Mucosa of descending colon (tissue), 3 donors: ENCODE data around the gene RASGRP2. TPM values are rescaled to one million over a fixed set of nuclear protein-coding genes. Genes with fewer than 3 reads are reported as not detected.
A peak's percentile ranks its signal among the peaks of the same experiment; 100 is the strongest.

Experiments used
- ATAC-seq: fragments of 200-7000 bp; cut with Tn5 transposase; one replicate; pipeline ENCODE4 v1.9.1; 2020; ENCODE audit warnings: mild to moderate bottlenecking, moderate library complexity
- DNase-seq, 3 donors: peaks; one replicate each; pipeline ENCODE4 v3.0.0-alpha.2; 2020
- H3K36me3 ChIP-seq: fragments of 200-600 bp; one replicate; pipeline ENCODE4 v1.8.0; 2021; ENCODE audit warnings: low read depth, mild to moderate bottlenecking
- H3K4me1 ChIP-seq: fragments of 200-600 bp; one replicate; pipeline ENCODE4 v1.8.0; 2021; ENCODE audit warnings: low read depth, mild to moderate bottlenecking
- H3K4me3 ChIP-seq: fragments of 200-600 bp; one replicate; pipeline ENCODE4 v1.8.0; 2021; ENCODE audit warnings: mild to moderate bottlenecking
- H3K9me3 ChIP-seq: fragments of 200-600 bp; one replicate; pipeline ENCODE4 v1.8.0; 2021; ENCODE audit warnings: mild to moderate bottlenecking
- CTCF ChIP-seq: fragments of 200-600 bp; IDR thresholded peaks from one replicate; pipeline ENCODE4 v1.8.0; 2022; ENCODE audit warnings: antibody characterized with exemption, mild to moderate bottlenecking
- intact Hi-C, 2 donors: fragments of 100-400 bp; cut with DNase I in 1 of 2; cut with micrococcal nuclease in 1 of 2; formaldehyde crosslinking; loops; one replicate each; pipeline versions ENCODE4 v1.11.0 to v1.11.1; 2022; cut with DNase I, micrococcal nuclease
- long read RNA-seq, 2 donors: library from polyadenylated mRNA; unstranded; transcript quantifications; one replicate each; pipeline ENCODE4 v2.0.0, GENCODE V29; 2019 to 2021
- total RNA-seq, 3 donors: library from RNA; stranded (reverse); fragmentation: NEBNext Ultra II Directional in 2 of 3; extraction: Animal tissue kit (Norgen Biotek cat#: 25700) in 2 of 3; gene quantifications; one replicate each; pipeline versions ENCODE4 v1.2.1 to v1.2.4, GENCODE V29; 2021 to 2023
- donor health status: DM: no; HTN: no; CAD: no; lungs with moderate emphysema.
- donor health status: DM: no; HTN: no; CAD: no.
- donor health status: DM: no; HTN: yes; CAD: no.

The RASGRP2 gene
- 10 to 100 TPM in 1 of 3 donors, 1 to 10 TPM in 2; 3.3 to 25.6 (median 9.7) TPM for total RNA-seq
- long read RNA-seq, donor 1, transcript RASGRP2-204 (5 exons, 642 nt): major isoform, 6 of 31 reads
- long read RNA-seq, donor 1, transcript RASGRP2-207 (17 exons, 2,221 nt): minor isoform, 5 of 31 reads
- long read RNA-seq, donor 1, partial matches to known transcripts: 7 of 31 reads
- long read RNA-seq, donor 1, other reads (novel, unspliced or antisense): 5 of 31 reads
- long read RNA-seq, donor 2, partial matches to known transcripts: 1 of 2 reads
- long read RNA-seq, donor 2, other reads (novel, unspliced or antisense): 1 of 2 reads

- intact Hi-C loops: no loop called here
- no peaks in the 10 kb centered on the region for H3K36me3 ChIP-seq
- no peaks in the 10 kb centered on the region for H3K9me3 ChIP-seq
- no peak for TF ChIP-seq CTCF
- H3K4me3 ChIP-seq: no peak within 1 kb of the TSS
- DNase-seq (peak; percentile 71 to 92 (median 86)), ATAC-seq (peak; percentile 62)
- H3K4me1 ChIP-seq: peaks cover 28% of the 10 kb centered on the region
Observed at GRCh38 chr11:64743591-64744543, at the start of gene RASGRP2. TSS of gene RASGRP2 (minus strand) at chr11:64744142. CDS start at chr11:64742866, 1,276 bp downstream.

GRCh38 chr11:64792482-64792881 is 48.5 kb upstream of the RASGRP2 start:
- no peak for TF ChIP-seq CTCF
- peaks cover 8% of the 10 kb centered on the region for H3K4me1 ChIP-seq
- DNase-seq (no peak), ATAC-seq (no peak)
- H3K9me3 ChIP-seq: no peaks in the 10 kb centered on the region
- intact Hi-C loops: no loop called here
- H3K36me3 ChIP-seq: no peaks in the 10 kb centered on the region
- no peak overlapping the region for H3K4me3 ChIP-seq

- TF ChIP-seq CTCF: no peak
- DNase-seq (peak in 1 of 3 donors; percentile 46), ATAC-seq (no peak)
- intact Hi-C loops: no loop called here
- Histone ChIP-seq H3K4me1 (peaks cover 10% of the 10 kb centered on the region), H3K36me3 (no peaks in the 10 kb centered on the region), H3K4me3 (no peak overlapping the region), H3K9me3 (no peaks in the 10 kb centered on the region)
Observed at GRCh38 chr11:64791781-64792291, 47.9 kb upstream of the RASGRP2 start.

- DNase-seq: peak in 1 of 3 donors; percentile 43
- H3K4me1 ChIP-seq: peaks cover 10% of the 10 kb centered on the region
- no peak for ATAC-seq
- H3K36me3 ChIP-seq: no peaks in the 10 kb centered on the region
- intact Hi-C loops: no loop called here
- no peak overlapping the region for H3K4me3 ChIP-seq
- no peaks in the 10 kb centered on the region for H3K9me3 ChIP-seq
- TF ChIP-seq CTCF: no peak
Observed at GRCh38 chr11:64790205-64791095, 46.5 kb upstream of the RASGRP2 start.
